ENCODE results near the gene ARSB.

DNA sequence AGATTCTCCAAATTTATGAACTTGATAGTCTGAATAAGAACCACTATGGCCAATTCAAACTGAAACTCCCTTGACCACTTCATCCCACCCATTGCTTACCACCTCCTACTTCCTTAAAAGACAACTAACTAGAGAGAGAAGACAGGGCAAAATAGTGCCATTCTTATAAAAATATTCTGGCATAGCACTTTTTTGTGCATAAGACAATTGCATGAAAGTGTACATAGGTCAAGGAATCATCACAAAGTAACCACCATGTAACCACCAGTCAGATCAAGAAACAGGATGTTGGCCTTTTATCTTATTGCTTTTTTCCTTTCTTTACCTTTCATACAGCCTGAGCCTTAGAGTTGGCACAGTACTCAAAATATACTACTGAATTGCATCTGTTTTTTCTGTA, 8.1 kb upstream of the ARSB start:
- TF ChIP-seq, protein P1, sequence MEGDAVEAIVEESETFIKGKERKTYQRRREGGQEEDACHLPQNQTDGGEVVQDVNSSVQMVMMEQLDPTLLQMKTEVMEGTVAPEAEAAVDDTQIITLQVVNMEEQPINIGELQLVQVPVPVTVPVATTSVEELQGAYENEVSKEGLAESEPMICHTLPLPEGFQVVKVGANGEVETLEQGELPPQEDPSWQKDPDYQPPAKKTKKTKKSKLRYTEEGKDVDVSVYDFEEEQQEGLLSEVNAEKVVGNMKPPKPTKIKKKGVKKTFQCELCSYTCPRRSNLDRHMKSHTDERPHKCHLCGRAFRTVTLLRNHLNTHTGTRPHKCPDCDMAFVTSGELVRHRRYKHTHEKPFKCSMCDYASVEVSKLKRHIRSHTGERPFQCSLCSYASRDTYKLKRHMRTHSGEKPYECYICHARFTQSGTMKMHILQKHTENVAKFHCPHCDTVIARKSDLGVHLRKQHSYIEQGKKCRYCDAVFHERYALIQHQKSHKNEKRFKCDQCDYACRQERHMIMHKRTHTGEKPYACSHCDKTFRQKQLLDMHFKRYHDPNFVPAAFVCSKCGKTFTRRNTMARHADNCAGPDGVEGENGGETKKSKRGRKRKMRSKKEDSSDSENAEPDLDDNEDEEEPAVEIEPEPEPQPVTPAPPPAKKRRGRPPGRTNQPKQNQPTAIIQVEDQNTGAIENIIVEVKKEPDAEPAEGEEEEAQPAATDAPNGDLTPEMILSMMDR (IDR thresholded peaks at IDR 0.05): no peak
- TF ChIP-seq POLR2A (IDR thresholded peaks at IDR 0.05): no peak
